ENCODE data around the gene LSAMP. TPM values are rescaled to one million over a fixed set of nuclear protein-coding genes. Genes with fewer than 3 reads are reported as not detected.

Gene LSAMP
- total and polyA plus RNA-seq, 2 donors (not counting 3 experiments of a cell fraction or from before 2014, with no cell fraction given), result not detected

- no peak overlapping the region for H3K27ac ChIP-seq (ENCODE audit: insufficient read depth, low read depth, low read length)
- DNase-seq (ENCODE audit: low read depth, low spot score), result no peak
- ChIA-PET POLR2A (no interaction called here), CTCF (no interaction called here)
- BruUV-seq (replicated peaks), result no TSS peak
- no peaks in the 10 kb centered on the region for H3K4me1 ChIP-seq (ENCODE audit: control insufficient read depth, extremely low read depth, insufficient read depth, low read length)
- no peaks in the 10 kb centered on the region for H3K27me3 ChIP-seq (ENCODE audit: control insufficient read depth in 2 of 2, insufficient read depth in 2 of 2, low read length in 2 of 2)
- FAIRE-seq, result no peak
- H3K9me1 ChIP-seq (replicated peaks; ENCODE audit: control insufficient read depth, extremely low read depth, insufficient read depth, low read length), result no peaks in the 10 kb centered on the region
- no peak overlapping the region for H3K4me2 ChIP-seq (ENCODE audit: insufficient read depth, low read length)
- no peaks in the 10 kb centered on the region for H3K79me2 ChIP-seq (ENCODE audit: control insufficient read depth, insufficient read depth, low read length)
- H2AFZ ChIP-seq (ENCODE audit: low read depth, low read length), result no peak overlapping the region
- H3K9ac ChIP-seq (replicated peaks; ENCODE audit: extremely low read depth, insufficient read depth, low read length), result no peak overlapping the region
- TF ChIP-seq FOS (IDR thresholded peaks at IDR 0.05; ENCODE audit: borderline replicate concordance, insufficient read depth, low read length) (no peak), JUN (IDR thresholded peaks at IDR 0.05; ENCODE audit: borderline replicate concordance, insufficient read depth, insufficient read length, low read depth) (no peak), EZH2 (IDR thresholded peaks at IDR 0.05; ENCODE audit: borderline replicate concordance, low read depth, low read length, severe bottlenecking) (no peak), MYC (IDR thresholded peaks at IDR 0.05; ENCODE audit: low read depth, low read length) (no peak), CTCF (IDR thresholded peaks at IDR 0.05; ENCODE audit: extremely low read depth in 1 of 2, insufficient read depth in 1 of 2, low read depth in 1 of 2, low read length in 2 of 2) (no peak), POLR2AphosphoS5 (IDR thresholded peaks at IDR 0.05; ENCODE audit: insufficient read depth, low read depth, low read length) (no peak), GATA2 (IDR thresholded peaks at IDR 0.05; ENCODE audit: insufficient read depth, insufficient read length, low read depth, low read length) (no peak), MAX (IDR thresholded peaks at IDR 0.05; ENCODE audit: insufficient read depth, insufficient read length) (no peak), POLR2A (IDR thresholded peaks at IDR 0.05; ENCODE audit: low read depth, low read length) (no peak)
- no peak overlapping the region for H3K4me3 ChIP-seq (replicated peaks in 1 of 3; ENCODE audit: insufficient read depth in 1 of 3, low read depth in 1 of 3, low read length in 3 of 3)
- H3K36me3 ChIP-seq (ENCODE audit: control insufficient read depth in 2 of 2, extremely low read depth in 1 of 2, insufficient read depth in 2 of 2, low read length in 2 of 2), result no peaks in the 10 kb centered on the region
- no peaks in the 10 kb centered on the region for H4K20me1 ChIP-seq (replicated peaks; ENCODE audit: control insufficient read depth, extremely low read depth, insufficient read depth, low read length)
- intact Hi-C loops (cut with micrococcal nuclease) (no loop called here), dilution Hi-C loops (cut with MboI; ENCODE audit: extremely low pct_ligation_motif_present, low sequenced_read_pairs) (no loop called here)
- peaks cover 2% of the 10 kb centered on the region for H3K9me3 ChIP-seq (replicated peaks; ENCODE audit: control insufficient read depth, insufficient read depth, low read length)
These were observed 95.1 kb downstream of the LSAMP start for GRCh38 chr3:116350119-116350733.
